NB4 (cell line): ENCODE measurements around the gene RIPOR3.
"Not testable (repeated sequence)": the region's sequence is repeated elsewhere in the genome, so short reads cannot be mapped to it uniquely, and the experiment has no call there.

Experiments
- DNase-seq: peaks from one replicate; pipeline ENCODE4 v3.0.0; 2010; ENCODE audit warnings: low read depth
- H3K4me3 ChIP-seq: one replicate; pipeline ENCODE4 v1.5.1; 2011; ENCODE audit warnings: mild to moderate bottlenecking, low read depth, low read length, moderate library complexity
- MYC ChIP-seq: IDR thresholded peaks from 2 replicates; pipeline ENCODE4 v1.6.1; 2011; ENCODE audit warnings: low read depth, low read length
- POLR2A ChIP-seq: IDR thresholded peaks from 2 replicates; pipeline ENCODE4 v1.6.1; 2011; ENCODE audit warnings: mild to moderate bottlenecking; ENCODE audit not compliant: insufficient read length; ENCODE audit errors: extremely low read depth
- TF ChIP-seq, protein P1 (sequence below): IDR thresholded peaks from one replicate; pipeline ENCODE4 v1.5.1; 2012; ENCODE audit warnings: low read depth, low read length
- TF ChIP-seq, protein P2 (sequence below): IDR thresholded peaks from 2 replicates; pipeline ENCODE4 v1.6.1; 2011; ENCODE audit warnings: low read depth, low read length

RIPOR3 gene

GRCh38 chr20:50720026-50720425 lies 28.7 kb upstream of the RIPOR3 start:
- DNase-seq = no peak
- no peak overlapping the region for H3K4me3 ChIP-seq
- TF ChIP-seq, protein P1, sequence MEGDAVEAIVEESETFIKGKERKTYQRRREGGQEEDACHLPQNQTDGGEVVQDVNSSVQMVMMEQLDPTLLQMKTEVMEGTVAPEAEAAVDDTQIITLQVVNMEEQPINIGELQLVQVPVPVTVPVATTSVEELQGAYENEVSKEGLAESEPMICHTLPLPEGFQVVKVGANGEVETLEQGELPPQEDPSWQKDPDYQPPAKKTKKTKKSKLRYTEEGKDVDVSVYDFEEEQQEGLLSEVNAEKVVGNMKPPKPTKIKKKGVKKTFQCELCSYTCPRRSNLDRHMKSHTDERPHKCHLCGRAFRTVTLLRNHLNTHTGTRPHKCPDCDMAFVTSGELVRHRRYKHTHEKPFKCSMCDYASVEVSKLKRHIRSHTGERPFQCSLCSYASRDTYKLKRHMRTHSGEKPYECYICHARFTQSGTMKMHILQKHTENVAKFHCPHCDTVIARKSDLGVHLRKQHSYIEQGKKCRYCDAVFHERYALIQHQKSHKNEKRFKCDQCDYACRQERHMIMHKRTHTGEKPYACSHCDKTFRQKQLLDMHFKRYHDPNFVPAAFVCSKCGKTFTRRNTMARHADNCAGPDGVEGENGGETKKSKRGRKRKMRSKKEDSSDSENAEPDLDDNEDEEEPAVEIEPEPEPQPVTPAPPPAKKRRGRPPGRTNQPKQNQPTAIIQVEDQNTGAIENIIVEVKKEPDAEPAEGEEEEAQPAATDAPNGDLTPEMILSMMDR = no peak
- TF ChIP-seq, protein P2, sequence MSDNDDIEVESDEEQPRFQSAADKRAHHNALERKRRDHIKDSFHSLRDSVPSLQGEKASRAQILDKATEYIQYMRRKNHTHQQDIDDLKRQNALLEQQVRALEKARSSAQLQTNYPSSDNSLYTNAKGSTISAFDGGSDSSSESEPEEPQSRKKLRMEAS = no peak
- TF ChIP-seq MYC (no peak), POLR2A (no peak)

DNA sequence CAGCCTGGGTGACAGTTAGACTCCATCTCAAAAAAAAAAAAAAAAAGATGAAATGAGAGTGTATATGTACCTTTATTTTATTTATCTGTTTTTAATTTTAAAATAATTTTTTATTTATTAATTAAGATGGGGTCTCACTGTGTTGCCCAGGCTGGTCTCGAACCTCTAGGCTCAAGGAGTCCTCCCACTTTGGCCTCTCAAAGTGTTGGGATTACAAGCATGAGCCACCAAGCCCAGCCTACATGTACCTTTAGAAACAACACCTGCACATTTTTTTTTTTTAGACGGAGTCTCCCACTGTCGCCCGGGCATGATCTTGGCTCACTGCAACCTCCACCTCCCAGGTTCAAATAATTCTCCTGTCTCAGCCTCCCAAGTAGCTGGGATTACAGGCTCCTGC lies 28.0 kb upstream of the RIPOR3 start:
- no peak for DNase-seq
- TF ChIP-seq, protein P1 = no peak
- TF ChIP-seq POLR2A = no peak
- no peak for TF ChIP-seq MYC
- TF ChIP-seq, protein P2 = no peak
- H3K4me3 ChIP-seq = no peak overlapping the region

- TF ChIP-seq MYC = no peak
- H3K4me3 ChIP-seq = no peak overlapping the region
- DNase-seq = no peak
Measured at GRCh38 chr20:50717974-50718761, 26.8 kb upstream of the RIPOR3 start.

DNA sequence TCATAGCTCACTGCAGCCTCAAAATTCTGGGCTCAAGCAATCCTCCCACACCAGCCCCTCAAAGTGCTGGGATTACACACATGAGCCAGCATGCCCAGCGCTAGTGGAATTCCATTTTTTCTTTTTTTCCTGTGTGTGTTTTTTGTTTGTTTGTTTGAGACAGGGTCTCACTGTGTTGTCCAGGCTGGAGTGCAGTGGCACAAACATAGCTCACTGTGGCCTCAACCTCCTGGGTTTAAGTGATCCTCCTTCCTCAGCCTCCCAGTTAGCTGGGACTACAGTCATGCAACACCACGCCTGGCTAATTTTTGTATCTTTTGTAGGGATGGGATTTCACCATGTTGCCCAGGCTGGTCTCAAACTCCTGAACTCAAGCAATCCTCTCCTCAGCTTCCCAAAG lies 26.0 kb upstream of the RIPOR3 start:
- TF ChIP-seq, protein P2 = no peak
- TF ChIP-seq POLR2A = no peak
- TF ChIP-seq MYC = no peak
- TF ChIP-seq, protein P1 = no peak
- no peak overlapping the region for H3K4me3 ChIP-seq
- DNase-seq = no peak

DNA sequence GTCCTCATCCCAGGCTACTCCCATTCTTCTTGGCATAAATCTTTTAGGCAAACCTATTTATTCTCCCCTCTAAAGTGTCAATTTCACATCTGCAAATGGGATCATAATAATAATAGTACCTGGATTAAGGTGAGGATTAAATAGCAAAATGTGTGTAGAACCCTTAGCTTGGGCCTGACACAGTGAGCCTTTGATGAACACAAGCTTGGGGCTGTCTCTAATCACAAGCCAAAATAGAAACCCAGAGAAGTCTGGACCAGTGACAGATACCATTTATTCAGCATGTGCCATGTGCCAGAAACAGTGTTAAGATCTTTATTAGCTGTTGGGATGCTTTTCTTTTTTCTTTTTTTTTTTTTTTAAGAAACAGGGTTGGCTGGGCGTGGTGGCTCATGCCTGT lies 25.2 kb upstream of the RIPOR3 start:
- TF ChIP-seq MYC (no peak), POLR2A (no peak)
- TF ChIP-seq, protein P2 = no peak
- TF ChIP-seq, protein P1 = no peak
- no peak for DNase-seq
- H3K4me3 ChIP-seq = no peak overlapping the region

GRCh38 chr20:50715694-50716093 lies 24.4 kb upstream of the RIPOR3 start:
- DNase-seq = no peak
- H3K4me3 ChIP-seq = no peak overlapping the region
- TF ChIP-seq MYC (no peak), POLR2A (no peak)
- TF ChIP-seq, protein P2 = no peak
- TF ChIP-seq, protein P1 = no peak

DNA sequence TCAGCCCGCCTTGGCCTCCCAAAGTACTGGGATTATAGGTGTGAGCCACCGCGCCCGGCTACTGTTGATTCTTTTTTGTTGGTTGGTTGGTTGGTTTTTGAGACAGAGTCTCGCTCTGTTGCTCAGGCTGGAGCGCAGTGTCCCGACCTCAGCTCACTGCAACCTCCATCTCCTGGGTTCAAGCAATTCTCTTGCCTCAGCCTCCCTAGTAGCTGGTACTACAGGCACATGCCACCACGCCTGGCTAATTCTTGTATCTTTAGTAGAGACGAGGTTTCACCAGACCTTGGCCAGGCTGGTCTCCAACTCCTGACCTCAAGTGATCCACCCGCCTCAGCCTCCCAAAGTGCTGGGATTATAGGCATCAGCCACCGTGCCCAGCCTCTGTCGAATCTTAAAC lies 23.1 kb upstream of the RIPOR3 start:
- DNase-seq, H3K4me3 ChIP-seq: not testable (repeated sequence)
